OCI-LY1 (cell line): ENCODE data around the gene NAA40.

ENCODE experiments used
- H2AFZ ChIP-seq: fragments of 200-600 bp; sonication (generic), shearing (Covaris generic); 2 replicates; pipeline ENCODE4 v1.6.0; 2014; ENCODE audit warnings: antibody characterized with exemption, mild to moderate bottlenecking, low read length
- H3F3A ChIP-seq: fragments of 200-600 bp; sonication (generic), shearing (Covaris generic); 2 replicates; pipeline ENCODE4 v1.6.0; 2014; ENCODE audit warnings: mild to moderate bottlenecking, antibody characterized with exemption, low read length, moderate library complexity; ENCODE audit not compliant: insufficient read depth
- H3K27ac ChIP-seq: fragments of 200-600 bp; sonication (generic); 2 replicates; pipeline ENCODE4 v1.5.1; 2014; ENCODE audit warnings: low read length, mixed run types, mild to moderate bottlenecking, low read depth; ENCODE audit not compliant: poor library complexity, severe bottlenecking
- H3K27me3 ChIP-seq: fragments of 200-600 bp; sonication (generic); 2 replicates; pipeline ENCODE4 v1.6.0; 2014; ENCODE audit warnings: antibody characterized with exemption, mild to moderate bottlenecking, low read length, moderate library complexity; ENCODE audit not compliant: insufficient read depth
- H3K36me3 ChIP-seq: fragments of 200-600 bp; sonication (generic); 2 replicates; pipeline ENCODE4 v1.6.1; 2014; ENCODE audit warnings: mild to moderate bottlenecking, antibody characterized with exemption, low read length, moderate library complexity, mixed read lengths; ENCODE audit not compliant: insufficient read depth
- H3K4me1 ChIP-seq: fragments of 200-600 bp; sonication (generic); 2 replicates; pipeline ENCODE4 v1.5.1; 2014; ENCODE audit warnings: mild to moderate bottlenecking, low read length, moderate library complexity; ENCODE audit not compliant: insufficient read depth, severe bottlenecking
- H3K4me2 ChIP-seq: fragments of 200-600 bp; sonication (generic), shearing (Covaris generic); 2 replicates; pipeline ENCODE4 v1.6.1; 2014; ENCODE audit warnings: low read length
- H3K4me3 ChIP-seq: fragments of 200-600 bp; sonication (generic); 2 replicates; pipeline ENCODE4 v1.5.1; 2014; ENCODE audit warnings: low read length, low read depth, mild to moderate bottlenecking, mixed read lengths; ENCODE audit not compliant: poor library complexity, severe bottlenecking
- H3K79me2 ChIP-seq: fragments of 200-600 bp; shearing (Covaris generic); 2 replicates; pipeline ENCODE4 v1.6.1; 2016; ENCODE audit warnings: mixed run types, low read length, mixed read lengths; ENCODE audit not compliant: insufficient read depth
- H3K9ac ChIP-seq: fragments of 200-600 bp; sonication (generic), shearing (Covaris generic); 2 replicates; pipeline ENCODE4 v1.6.1; 2014; ENCODE audit warnings: mild to moderate bottlenecking, low read length, mixed read lengths
- H3K9me2 ChIP-seq: fragments of 200-600 bp; sonication (generic), shearing (Covaris generic); 2 replicates; pipeline ENCODE4 v1.6.1; 2014; ENCODE audit warnings: low read depth, mild to moderate bottlenecking, low read length, mixed read lengths
- H3K9me3 ChIP-seq: fragments of 200-600 bp; shearing (Covaris generic); 2 replicates; pipeline ENCODE4 v1.6.1; 2014; ENCODE audit warnings: low read length, mixed read lengths
- H4K20me1 ChIP-seq: fragments of 200-600 bp; sonication (generic), shearing (Covaris generic); 2 replicates; pipeline ENCODE4 v1.6.0; 2016; ENCODE audit warnings: mild to moderate bottlenecking, low read length; ENCODE audit not compliant: insufficient read depth
- EZH2 ChIP-seq: fragments of 200-600 bp; sonication (generic), shearing (Covaris generic); IDR thresholded peaks from 2 replicates; pipeline ENCODE4 v1.8.0; 2017; ENCODE audit warnings: borderline replicate concordance, mixed run types, mild to moderate bottlenecking, antibody characterized with exemption, low read length, moderate library complexity, mixed read lengths
- TF ChIP-seq, protein P1 (sequence below): fragments of 200-600 bp; sonication (generic), shearing (Covaris generic); IDR thresholded peaks from 2 replicates; pipeline ENCODE4 v1.5.1; 2017; ENCODE audit warnings: mild to moderate bottlenecking, antibody characterized with exemption, low read length, moderate library complexity, mixed read lengths

Gene NAA40

DNA sequence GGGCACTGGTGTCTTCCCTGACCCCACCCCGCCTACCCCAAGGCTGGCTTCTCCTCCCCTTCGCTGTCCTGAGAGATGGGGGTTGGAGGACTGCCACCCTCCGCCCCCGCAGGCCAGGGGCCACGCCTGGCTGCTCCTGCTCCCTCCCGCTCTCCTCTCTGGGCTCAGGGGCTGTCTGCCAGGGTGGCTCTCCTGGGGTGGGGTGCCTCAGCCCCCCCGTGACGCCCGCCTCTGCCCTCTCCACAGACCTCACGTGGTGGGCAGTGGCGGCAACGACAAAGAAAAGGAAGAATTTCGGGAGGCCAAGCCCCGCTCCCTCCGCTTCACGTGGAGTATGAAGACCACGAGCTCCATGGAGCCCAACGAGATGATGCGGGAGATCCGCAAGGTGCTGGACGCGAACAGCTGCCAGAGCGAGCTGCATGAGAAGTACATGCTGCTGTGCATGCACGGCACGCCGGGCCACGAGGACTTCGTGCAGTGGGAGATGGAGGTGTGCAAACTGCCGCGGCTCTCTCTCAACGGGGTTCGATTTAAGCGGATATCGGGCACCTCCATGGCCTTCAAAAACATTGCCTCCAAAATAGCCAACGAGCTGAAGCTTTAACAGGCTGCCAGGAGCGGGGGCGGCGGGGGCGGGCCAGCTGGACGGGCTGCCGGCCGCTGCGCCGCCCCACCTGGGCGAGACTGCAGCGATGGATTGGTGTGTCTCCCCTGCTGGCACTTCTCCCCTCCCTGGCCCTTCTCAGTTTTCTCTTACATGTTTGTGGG lies 30.0 kb upstream of the NAA40 start:
- Histone ChIP-seq H4K20me1 (no peaks in the 10 kb centered on the region), H3K9me3 (no peaks in the 10 kb centered on the region), H3K4me1 (no peaks in the 10 kb centered on the region), H2AFZ (no peak overlapping the region), H3K4me2 (no peak overlapping the region), H3K79me2 (no peaks in the 10 kb centered on the region), H3K9me2 (no peaks in the 10 kb centered on the region), H3K4me3 (no peak overlapping the region), H3F3A (no peaks in the 10 kb centered on the region), H3K27me3 (no peaks in the 10 kb centered on the region), H3K9ac (no peak overlapping the region), H3K27ac (no peak overlapping the region), H3K36me3 (peaks cover 46% of the 10 kb centered on the region)
- TF ChIP-seq EZH2, result no peak
- TF ChIP-seq, protein P1, sequence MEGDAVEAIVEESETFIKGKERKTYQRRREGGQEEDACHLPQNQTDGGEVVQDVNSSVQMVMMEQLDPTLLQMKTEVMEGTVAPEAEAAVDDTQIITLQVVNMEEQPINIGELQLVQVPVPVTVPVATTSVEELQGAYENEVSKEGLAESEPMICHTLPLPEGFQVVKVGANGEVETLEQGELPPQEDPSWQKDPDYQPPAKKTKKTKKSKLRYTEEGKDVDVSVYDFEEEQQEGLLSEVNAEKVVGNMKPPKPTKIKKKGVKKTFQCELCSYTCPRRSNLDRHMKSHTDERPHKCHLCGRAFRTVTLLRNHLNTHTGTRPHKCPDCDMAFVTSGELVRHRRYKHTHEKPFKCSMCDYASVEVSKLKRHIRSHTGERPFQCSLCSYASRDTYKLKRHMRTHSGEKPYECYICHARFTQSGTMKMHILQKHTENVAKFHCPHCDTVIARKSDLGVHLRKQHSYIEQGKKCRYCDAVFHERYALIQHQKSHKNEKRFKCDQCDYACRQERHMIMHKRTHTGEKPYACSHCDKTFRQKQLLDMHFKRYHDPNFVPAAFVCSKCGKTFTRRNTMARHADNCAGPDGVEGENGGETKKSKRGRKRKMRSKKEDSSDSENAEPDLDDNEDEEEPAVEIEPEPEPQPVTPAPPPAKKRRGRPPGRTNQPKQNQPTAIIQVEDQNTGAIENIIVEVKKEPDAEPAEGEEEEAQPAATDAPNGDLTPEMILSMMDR, result no peak

DNA sequence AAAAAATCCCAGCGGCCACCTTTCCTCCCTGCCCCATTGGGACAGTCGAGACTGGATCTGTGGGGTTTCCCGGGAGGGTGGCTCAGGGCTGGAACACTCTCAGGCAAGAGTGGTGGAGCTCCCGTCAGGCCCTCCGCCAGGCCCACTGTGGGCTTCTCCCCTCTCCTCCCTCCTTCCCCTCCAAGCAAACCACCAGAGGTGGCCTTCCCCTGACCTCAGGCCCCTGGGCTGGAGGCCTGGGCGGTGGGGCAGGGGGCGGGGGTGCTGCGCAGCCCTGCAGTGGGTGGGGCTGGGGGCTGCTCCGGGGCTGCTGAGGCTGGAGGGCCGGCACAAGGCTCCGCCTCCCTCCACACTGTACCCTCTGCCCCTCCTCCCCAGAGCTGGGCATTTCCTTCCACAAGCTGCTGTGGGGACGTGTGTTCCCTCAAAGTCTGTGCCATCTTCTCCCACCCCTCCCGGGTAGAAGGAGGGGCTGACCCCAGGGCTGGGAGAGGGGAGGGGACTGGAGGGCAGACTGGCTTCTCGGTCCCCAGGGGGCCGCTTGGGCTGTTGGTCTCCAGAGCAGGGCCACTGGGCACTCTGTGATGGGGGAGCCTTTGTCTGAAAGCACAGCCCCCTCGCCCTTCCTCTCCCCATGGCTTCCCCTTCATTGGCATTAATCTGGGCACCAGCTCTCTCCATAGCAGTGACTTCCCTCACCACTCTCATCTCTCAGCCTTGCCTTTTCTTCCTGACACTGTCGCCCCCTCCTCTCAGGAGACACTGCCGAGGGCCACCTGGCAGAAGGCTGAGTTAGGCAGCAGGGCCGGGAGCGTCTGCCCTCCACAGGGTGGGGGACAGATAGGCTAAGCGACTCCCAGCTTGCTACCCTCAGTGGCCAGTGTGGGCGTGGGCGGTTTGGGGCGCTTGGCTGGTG lies 29.0 kb upstream of the NAA40 start:
- H3K36me3 ChIP-seq, result peaks cover 36% of the 10 kb centered on the region

DNA sequence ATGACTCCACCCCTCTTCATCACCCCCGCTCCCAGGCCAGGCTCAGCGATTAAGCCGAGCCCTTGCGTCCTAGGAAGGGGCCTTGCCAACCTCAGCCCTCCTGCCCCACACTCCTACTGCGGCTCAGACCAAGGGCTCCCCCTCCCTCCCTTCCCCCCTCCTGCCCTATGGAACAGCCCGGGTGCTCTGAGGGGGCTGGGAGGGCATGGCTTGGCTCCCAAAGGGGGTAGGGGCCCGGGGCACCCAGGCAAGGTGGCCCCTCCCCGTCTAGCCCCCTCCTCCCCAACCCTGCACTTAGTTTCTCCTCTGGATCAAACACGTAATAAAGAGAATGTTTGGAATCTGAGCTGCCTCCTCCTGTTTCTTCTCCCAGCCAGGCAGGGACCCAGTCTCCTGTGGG lies 28.1 kb upstream of the NAA40 start:
- Histone ChIP-seq H4K20me1 (no peaks in the 10 kb centered on the region), H3K27ac (no peak overlapping the region), H3K9me2 (no peaks in the 10 kb centered on the region)

More for the DNA sequence above, 29.0 kb upstream of the NAA40 start:
- Histone ChIP-seq H3K4me3 (no peak overlapping the region), H3K4me2 (no peak overlapping the region), H3K79me2 (no peaks in the 10 kb centered on the region), H4K20me1 (no peaks in the 10 kb centered on the region), H3F3A (no peaks in the 10 kb centered on the region), H3K4me1 (no peaks in the 10 kb centered on the region), H3K9me3 (no peaks in the 10 kb centered on the region), H3K27me3 (no peaks in the 10 kb centered on the region), H3K9ac (no peak overlapping the region), H3K9me2 (no peaks in the 10 kb centered on the region), H2AFZ (no peak overlapping the region), H3K27ac (no peak overlapping the region)
- TF ChIP-seq EZH2, result no peak
- TF ChIP-seq, protein P1, result no peak

More for the DNA sequence above, 28.1 kb upstream of the NAA40 start:
- no peaks in the 10 kb centered on the region for H3K79me2 ChIP-seq
- H3K4me2 ChIP-seq, result no peak overlapping the region
- no peak overlapping the region for H3K9ac ChIP-seq
- H3F3A ChIP-seq, result no peaks in the 10 kb centered on the region
- no peaks in the 10 kb centered on the region for H3K27me3 ChIP-seq
- H3K4me3 ChIP-seq, result no peak overlapping the region
- no peak overlapping the region for H2AFZ ChIP-seq
- no peak for TF ChIP-seq EZH2
- TF ChIP-seq, protein P1, result no peak
- H3K9me3 ChIP-seq, result no peaks in the 10 kb centered on the region
- peaks cover 30% of the 10 kb centered on the region for H3K36me3 ChIP-seq
- peaks cover 1% of the 10 kb centered on the region for H3K4me1 ChIP-seq
